ENCODE data around the gene FARP2.
"Not testable (repeated sequence)": the region's sequence is repeated elsewhere in the genome, so short reads cannot be mapped to it uniquely, and the experiment has no call there.

The FARP2 gene

GRCh38 chr2:241392753-241393152 is 36.7 kb downstream of the FARP2 start:
- H3K36me3 Mint-ChIP-seq (ENCODE audit: low read depth); H3K4me1 Mint-ChIP-seq (ENCODE audit: low read depth); H3K27me3 Mint-ChIP-seq (ENCODE audit: low read depth); H3K9me3 Mint-ChIP-seq; H3K27ac Mint-ChIP-seq; H3K4me3 Mint-ChIP-seq: not testable (repeated sequence)

GRCh38 chr2:241393524-241394196 is 37.6 kb downstream of the FARP2 start:
- H3K27ac Mint-ChIP-seq = no peak overlapping the region
- no peaks in the 10 kb centered on the region for H3K9me3 Mint-ChIP-seq
- no peaks in the 10 kb centered on the region for H3K27me3 Mint-ChIP-seq (ENCODE audit: low read depth)
- H3K4me1 Mint-ChIP-seq (ENCODE audit: low read depth) = peaks cover 3% of the 10 kb centered on the region
- H3K36me3 Mint-ChIP-seq (ENCODE audit: low read depth) = peaks cover 4% of the 10 kb centered on the region
- no peak overlapping the region for H3K4me3 Mint-ChIP-seq

GRCh38 chr2:241396809-241397208 is 40.7 kb downstream of the FARP2 start:
- not testable (repeated sequence) for H3K9me3 Mint-ChIP-seq; H3K4me1 Mint-ChIP-seq (ENCODE audit: low read depth); H3K27me3 Mint-ChIP-seq (ENCODE audit: low read depth); H3K27ac Mint-ChIP-seq; H3K36me3 Mint-ChIP-seq (ENCODE audit: low read depth); H3K4me3 Mint-ChIP-seq

- H3K27me3 Mint-ChIP-seq (ENCODE audit: low read depth) = no peaks in the 10 kb centered on the region
- no peak overlapping the region for H3K27ac Mint-ChIP-seq
- no peaks in the 10 kb centered on the region for H3K4me1 Mint-ChIP-seq (ENCODE audit: low read depth)
- no peaks in the 10 kb centered on the region for H3K36me3 Mint-ChIP-seq (ENCODE audit: low read depth)
- H3K9me3 Mint-ChIP-seq = no peaks in the 10 kb centered on the region
- no peak overlapping the region for H3K4me3 Mint-ChIP-seq
Observed at GRCh38 chr2:241399941-241400922, 44.1 kb downstream of the FARP2 start.

- no peaks in the 10 kb centered on the region for H3K4me1 Mint-ChIP-seq (ENCODE audit: low read depth)
- H3K9me3 Mint-ChIP-seq = no peaks in the 10 kb centered on the region
- H3K27ac Mint-ChIP-seq = no peak overlapping the region
- peaks cover 6% of the 10 kb centered on the region for H3K36me3 Mint-ChIP-seq (ENCODE audit: low read depth)
- H3K27me3 Mint-ChIP-seq (ENCODE audit: low read depth) = no peaks in the 10 kb centered on the region
- no peak overlapping the region for H3K4me3 Mint-ChIP-seq
Observed at GRCh38 chr2:241408849-241409248, 52.8 kb downstream of the FARP2 start.

GRCh38 chr2:241410739-241411176 is 54.7 kb downstream of the FARP2 start:
- peaks cover 8% of the 10 kb centered on the region for H3K36me3 Mint-ChIP-seq (ENCODE audit: low read depth)
- no peaks in the 10 kb centered on the region for H3K4me1 Mint-ChIP-seq (ENCODE audit: low read depth)
- no peak overlapping the region for H3K27ac Mint-ChIP-seq
- H3K9me3 Mint-ChIP-seq = no peaks in the 10 kb centered on the region
- H3K27me3 Mint-ChIP-seq (ENCODE audit: low read depth) = no peaks in the 10 kb centered on the region
- H3K4me3 Mint-ChIP-seq = no peak overlapping the region

- Mint-ChIP-seq H3K27ac (no peak overlapping the region), H3K36me3 (ENCODE audit: low read depth) (peaks cover 8% of the 10 kb centered on the region), H3K9me3 (no peaks in the 10 kb centered on the region), H3K27me3 (ENCODE audit: low read depth) (no peaks in the 10 kb centered on the region), H3K4me3 (no peak overlapping the region), H3K4me1 (ENCODE audit: low read depth) (no peaks in the 10 kb centered on the region)
Observed at GRCh38 chr2:241412144-241412543, 56.1 kb downstream of the FARP2 start.

- peaks cover 11% of the 10 kb centered on the region for H3K36me3 Mint-ChIP-seq (ENCODE audit: low read depth)
- H3K4me1 Mint-ChIP-seq (ENCODE audit: low read depth); H3K4me3 Mint-ChIP-seq; H3K27me3 Mint-ChIP-seq (ENCODE audit: low read depth); H3K27ac Mint-ChIP-seq; H3K9me3 Mint-ChIP-seq: not testable (repeated sequence)
Observed at GRCh38 chr2:241413501-241413900, 57.4 kb downstream of the FARP2 start.

GRCh38 chr2:241413929-241414580 is 58.0 kb downstream of the FARP2 start:
- Mint-ChIP-seq H3K4me1 (ENCODE audit: low read depth) (no peaks in the 10 kb centered on the region), H3K27me3 (ENCODE audit: low read depth) (no peaks in the 10 kb centered on the region), H3K36me3 (ENCODE audit: low read depth) (peaks cover 11% of the 10 kb centered on the region), H3K4me3 (no peak overlapping the region), H3K27ac (no peak overlapping the region), H3K9me3 (no peaks in the 10 kb centered on the region)

GRCh38 chr2:241415196-241415595 is 59.1 kb downstream of the FARP2 start:
- no peaks in the 10 kb centered on the region for H3K27me3 Mint-ChIP-seq (ENCODE audit: low read depth)
- no peak overlapping the region for H3K4me3 Mint-ChIP-seq
- H3K36me3 Mint-ChIP-seq (ENCODE audit: low read depth) = peaks cover 9% of the 10 kb centered on the region
- no peaks in the 10 kb centered on the region for H3K4me1 Mint-ChIP-seq (ENCODE audit: low read depth)
- H3K27ac Mint-ChIP-seq = no peak overlapping the region
- no peaks in the 10 kb centered on the region for H3K9me3 Mint-ChIP-seq

GRCh38 chr2:241417626-241418025 is 61.5 kb downstream of the FARP2 start:
- Mint-ChIP-seq H3K27ac (no peak overlapping the region), H3K27me3 (ENCODE audit: low read depth) (no peaks in the 10 kb centered on the region), H3K9me3 (peaks cover 8% of the 10 kb centered on the region), H3K36me3 (ENCODE audit: low read depth) (peaks cover 18% of the 10 kb centered on the region), H3K4me3 (no peak overlapping the region), H3K4me1 (ENCODE audit: low read depth) (no peaks in the 10 kb centered on the region)

- Mint-ChIP-seq H3K4me3 (no peak overlapping the region), H3K27ac (no peak overlapping the region), H3K36me3 (ENCODE audit: low read depth) (peaks cover 26% of the 10 kb centered on the region), H3K4me1 (ENCODE audit: low read depth) (no peaks in the 10 kb centered on the region), H3K9me3 (peaks cover 29% of the 10 kb centered on the region), H3K27me3 (ENCODE audit: low read depth) (no peaks in the 10 kb centered on the region)
Observed at GRCh38 chr2:241421330-241421729, 65.2 kb downstream of the FARP2 start.

GRCh38 chr2:241421942-241422341 is 65.9 kb downstream of the FARP2 start:
- H3K36me3 Mint-ChIP-seq (ENCODE audit: low read depth) = peaks cover 26% of the 10 kb centered on the region
- not testable (repeated sequence) for H3K27ac Mint-ChIP-seq; H3K27me3 Mint-ChIP-seq (ENCODE audit: low read depth); H3K4me1 Mint-ChIP-seq (ENCODE audit: low read depth); H3K4me3 Mint-ChIP-seq
- H3K9me3 Mint-ChIP-seq = peaks cover 29% of the 10 kb centered on the region

GRCh38 chr2:241422350-241422749 is 66.3 kb downstream of the FARP2 start:
- Mint-ChIP-seq H3K36me3 (ENCODE audit: low read depth) (peaks cover 26% of the 10 kb centered on the region), H3K9me3 (peaks cover 29% of the 10 kb centered on the region), H3K27ac (no peak overlapping the region), H3K27me3 (ENCODE audit: low read depth) (no peaks in the 10 kb centered on the region), H3K4me1 (ENCODE audit: low read depth) (no peaks in the 10 kb centered on the region), H3K4me3 (no peak overlapping the region)

GRCh38 chr2:241423489-241423888 is 67.4 kb downstream of the FARP2 start:
- peaks cover 22% of the 10 kb centered on the region for H3K36me3 Mint-ChIP-seq (ENCODE audit: low read depth)
- H3K4me1 Mint-ChIP-seq (ENCODE audit: low read depth); H3K4me3 Mint-ChIP-seq; H3K27me3 Mint-ChIP-seq (ENCODE audit: low read depth); H3K27ac Mint-ChIP-seq: not testable (repeated sequence)
- H3K9me3 Mint-ChIP-seq = peaks cover 29% of the 10 kb centered on the region
